ENCODE results near the gene ATRX. TPM values are rescaled to one million over a fixed set of nuclear protein-coding genes. Genes with fewer than 3 reads are reported as not detected.

Gene ATRX
- total and polyA plus RNA-seq, 12 donors = 10.3 to 101 (median 67.1) TPM

GRCh38 chrX:77455437-77455836 is 330.6 kb downstream of the ATRX start:
- Histone ChIP-seq H3K36me3 (replicated peaks in 1 of 2) (no peaks in the 10 kb centered on the region), H3K27ac (no peak overlapping the region), H3K9me3 (replicated peaks in 1 of 3) (no peaks in the 10 kb centered on the region), H3K4me3 (no peak overlapping the region), H3K4me1 (replicated peaks in 1 of 2) (no peaks in the 10 kb centered on the region), H3K27me3 (peaks cover 10% of the 10 kb centered on the region)
- intact Hi-C loops (cut with DNase I) = no loop called here
- WGBS, 4 donors = 60 to 100% (median 84%) methylated on average over 1 to 2 of the region's 2 CpGs
- TF ChIP-seq CTCF (IDR thresholded peaks at IDR 0.05) = no peak
- TF ChIP-seq POLR2A (IDR thresholded peaks at IDR 0.05) = no peak
- no peak for DNase-seq

Small RNA genes within 50 kb of the gene (small RNA-seq; reads per million reads assigned to genes)
- gene FABP5P15 = 0 reads per million in 2 donors

Other genes starting within 250 kb of the ATRX start
- 10 to 100 TPM; 22.9 to 77.0 (median 50.3) TPM for gene MAGT1, start 109.2 kb upstream of the ATRX start, total RNA-seq
- gene MAGT1, start 109.2 kb upstream of the ATRX start, polyA plus RNA-seq = 10 to 100 TPM in 1 of 3 donors, 1 to 10 TPM in 2; 8.5 to 73.2 (median 9.3) TPM
- gene COX7B, start 113.3 kb upstream of the ATRX start, total RNA-seq = 100 to 1,000 TPM; 164 to 523 (median 279) TPM
- gene COX7B, start 113.3 kb upstream of the ATRX start, polyA plus RNA-seq = 1,000 to 10,000 TPM in 1 of 3 donors, 100 to 1,000 TPM in 2; 603 to 1,027 (median 697) TPM
- 10 to 100 TPM in 8 of 9 donors, 1 to 10 TPM in 1; 7.7 to 20.9 (median 14.8) TPM for gene ATP7A, start 124.5 kb upstream of the ATRX start, total RNA-seq
- 1 to 10 TPM; 2.6 to 6.1 (median 3.4) TPM for gene ATP7A, start 124.5 kb upstream of the ATRX start, polyA plus RNA-seq
- under 1 TPM in 1 of 9 donors, not detected in 8; 0.42 TPM for gene PGAM4, start 183.4 kb upstream of the ATRX start, total RNA-seq
- under 1 TPM in 1 of 3 donors, not detected in 2; 0.26 TPM for gene PGAM4, start 183.4 kb upstream of the ATRX start, polyA plus RNA-seq

Data from adrenal gland (tissue), 12 donors.